Stimulated activated CD4-positive, alpha-beta T cell treated with anti-CD3 and anti-CD28 coated beads, Interleukin-15, amount 100 ng/mL, for 24 hours (primary cell): ENCODE results near the gene VPS41.
A peak's percentile ranks its signal among the peaks of the same experiment; 100 is the strongest.

Experiments used
- DNase-seq: peaks from one replicate; pipeline ENCODE4 v3.0.0-alpha.2; 2020

The VPS41 gene

GRCh38 chr7:38798552-38799267 lies 110.3 kb downstream of the VPS41 start:
- DNase-seq, result no peak

- DNase-seq, result peak; percentile 55
Measured at GRCh38 chr7:38796626-38797501, 112.1 kb downstream of the VPS41 start.

- no peak for DNase-seq
Measured at GRCh38 chr7:38795593-38795992, 113.4 kb downstream of the VPS41 start.

- no peak for DNase-seq
Measured at GRCh38 chr7:38781991-38782390, 127.0 kb downstream of the VPS41 start.

- DNase-seq, result no peak
Measured at GRCh38 chr7:38777609-38778008, 131.4 kb downstream of the VPS41 start.

- no peak for DNase-seq
Measured at GRCh38 chr7:38775506-38776175, 133.3 kb downstream of the VPS41 start.

- no peak for DNase-seq
Measured at GRCh38 chr7:38773430-38773829, 135.6 kb downstream of the VPS41 start.

- DNase-seq, result no peak
Measured at GRCh38 chr7:38760226-38760625, 148.8 kb downstream of the VPS41 start.

GRCh38 chr7:38759028-38759427 lies 150.0 kb downstream of the VPS41 start:
- DNase-seq, result no peak

- DNase-seq, result no peak
Measured at GRCh38 chr7:38757931-38758330, 151.1 kb downstream of the VPS41 start.

GRCh38 chr7:38756521-38756920 lies 152.5 kb downstream of the VPS41 start:
- DNase-seq, result no peak

GRCh38 chr7:38753347-38753746 lies 155.6 kb downstream of the VPS41 start:
- no peak for DNase-seq

- no peak for DNase-seq
Measured at GRCh38 chr7:38751416-38751815, 157.6 kb downstream of the VPS41 start.

GRCh38 chr7:38748056-38748610 lies 160.9 kb downstream of the VPS41 start:
- DNase-seq, result no peak

- DNase-seq, result no peak
Measured at GRCh38 chr7:38746438-38746837, 162.6 kb downstream of the VPS41 start.

GRCh38 chr7:38744746-38745145 lies 164.2 kb downstream of the VPS41 start:
- DNase-seq, result no peak

GRCh38 chr7:38743899-38744298 lies 165.1 kb downstream of the VPS41 start:
- DNase-seq, result no peak

GRCh38 chr7:38740041-38740440 lies 168.9 kb downstream of the VPS41 start:
- DNase-seq, result no peak

GRCh38 chr7:38736138-38736537 lies 172.9 kb downstream of the VPS41 start:
- no peak for DNase-seq

- no peak for DNase-seq
Measured at GRCh38 chr7:38731215-38731614, 177.8 kb downstream of the VPS41 start.

- no peak for DNase-seq
Measured at GRCh38 chr7:38728145-38728544, 180.8 kb downstream of the VPS41 start.

GRCh38 chr7:38727184-38727940 lies 181.6 kb downstream of the VPS41 start:
- DNase-seq, result no peak

GRCh38 chr7:38723327-38723726 lies 185.7 kb downstream of the VPS41 start:
- no peak for DNase-seq
